HepG2 (cell line): Measurements from ENCODE around the gene HTRA3. TPM values are rescaled to one million over a fixed set of nuclear protein-coding genes. Genes with fewer than 3 reads are reported as not detected.
A peak's percentile ranks its signal among the peaks of the same experiment; 100 is the strongest.

ENCODE experiments used
- ATAC-seq: fragments of 200-7000 bp; cut with Tn5 transposase; 3 replicates; pipeline ENCODE4 v1.9.1; 2020; ENCODE audit warnings: mild to moderate bottlenecking, moderate library complexity
- BruUV-seq: library from RNA; stranded (reverse); fragments of 400-500 nt; replicated peaks from 2 replicates; lab custom pipeline; 2021; lab: Mats Ljungman, UMichigan
- CTCF ChIA-PET: fragments of 300-600 bp; formaldehyde crosslinking; extraction: SDS; loops from one replicate; lab custom pipeline; 2021; ENCODE audit warnings: low total read pairs, inconsistent platforms, low intra/inter-chr PET ratio; lab: Yijun Ruan, JAX
- POLR2A ChIA-PET: fragments of 350-600 bp; sonication (Branson Sonifier 250); formaldehyde crosslinking; loops from one replicate; lab custom pipeline; 2020; ENCODE audit warnings: antibody characterized with exemption, inconsistent platforms; lab: Yijun Ruan, JAX
- DNase-seq: peaks from one replicate; pipeline ENCODE4 v3.0.0-alpha.2; 2015; ENCODE audit warnings: low spot score
- FAIRE-seq: peaks from 3 replicates; lab custom pipeline; 2011; peaks lifted over from hg19 to GRCh38; lab: Jason Lieb, UNC
- H2AFZ ChIP-seq: one replicate; pipeline ENCODE4 v1.6.1; 2011; ENCODE audit warnings: low read length, inconsistent platforms
- H3K27ac ChIP-seq: fragments of 300-600 bp; 3 replicates; pipeline ENCODE4 v1.8.0; 2011; ENCODE audit warnings: mixed run types, mild to moderate bottlenecking, mixed read lengths, low read length, inconsistent platforms; ENCODE audit not compliant: insufficient read depth; ENCODE audit errors: extremely low read length
- H3K27me3 ChIP-seq, 2 experiments: fragments of 200-600 bp in 1 of 2; 2 replicates in 1 of 2; 3 replicates in 1 of 2; pipeline versions ENCODE4 v1.6.0 to v1.8.0; 2011; ENCODE audit warnings: low read length in 2 of 2, mild to moderate bottlenecking in 2 of 2, moderate library complexity in 2 of 2, inconsistent platforms in 1 of 2; ENCODE audit not compliant: insufficient read depth in 2 of 2, control insufficient read depth in 1 of 2
- H3K36me3 ChIP-seq, 2 experiments: fragments of 200-600 bp in 1 of 2; replicated peaks in 1 of 2; 2 replicates in 1 of 2; 3 replicates in 1 of 2; pipeline versions ENCODE4 v1.5.1 to v1.8.0; 2011; ENCODE audit warnings: low read length in 2 of 2, inconsistent platforms in 1 of 2; ENCODE audit not compliant: insufficient read depth in 2 of 2, control insufficient read depth in 1 of 2
- H3K4me1 ChIP-seq: 2 replicates; pipeline ENCODE4 v1.5.1; 2012; ENCODE audit warnings: low read length, inconsistent platforms; ENCODE audit not compliant: insufficient read depth
- H3K4me2 ChIP-seq: 2 replicates; pipeline ENCODE4 v1.6.0; 2011; ENCODE audit warnings: low read depth, low read length, inconsistent platforms
- H3K4me3 ChIP-seq, 3 experiments: fragments of 200-600 bp in 1 of 3; sonication (generic), shearing (Covaris generic) in 1 of 3; replicated peaks in 1 of 3; 2 replicates each; pipeline ENCODE4 v1.5.1; 2011 to 2016; ENCODE audit warnings: low read length in 3 of 3, inconsistent platforms in 2 of 3, low read depth in 2 of 3, mild to moderate bottlenecking in 2 of 3, control low read depth in 1 of 3, mixed read lengths in 1 of 3; ENCODE audit not compliant: insufficient read depth in 1 of 3
- H3K79me2 ChIP-seq: one replicate; pipeline ENCODE4 v1.6.1; 2011; ENCODE audit warnings: low read length, inconsistent platforms; ENCODE audit not compliant: insufficient read depth
- H3K9ac ChIP-seq: 2 replicates; pipeline ENCODE4 v1.6.0; 2011; ENCODE audit warnings: mild to moderate bottlenecking, low read depth, low read length, inconsistent platforms; ENCODE audit not compliant: insufficient read depth
- H3K9me3 ChIP-seq: 2 replicates; pipeline ENCODE4 v1.5.1; 2012; ENCODE audit warnings: mild to moderate bottlenecking, low read length
- H4K20me1 ChIP-seq: 2 replicates; pipeline ENCODE4 v1.6.0; 2011; ENCODE audit warnings: inconsistent platforms, mild to moderate bottlenecking, low read length, moderate library complexity; ENCODE audit not compliant: insufficient read depth
- BHLHE40 ChIP-seq: IDR thresholded peaks from 2 replicates; pipeline ENCODE4 v1.6.1; 2011; ENCODE audit warnings: low read length, improper control_type of control experiment
- HHEX ChIP-seq: IDR thresholded peaks from 2 replicates; pipeline ENCODE4 v1.6.1; 2016; ENCODE audit warnings: control low read depth
- HNF4A ChIP-seq: sonication (generic); formaldehyde crosslinking; IDR thresholded peaks from 2 replicates; pipeline ENCODE4 v1.4.0; 2020; ENCODE audit warnings: missing genetic modification reagents
- ZNF616 ChIP-seq: sonication (generic); formaldehyde crosslinking; IDR thresholded peaks from 2 replicates; pipeline ENCODE4 v1.5.0; 2020; ENCODE audit warnings: low read depth, mild to moderate bottlenecking, missing genetic modification reagents
- WGBS: methylation state at CpG from one replicate; pipeline ENCODE4 v1.1.6; 2017; ENCODE audit warnings: low lambda C conversion rate; 5-methylcytosine and 5-hydroxymethylcytosine counted together
- in situ Hi-C: cut with HindIII; loops from 2 replicates; pipeline ENCODE4 v1.10.0; 2017; ENCODE audit warnings: low pct_unique_long_range_greater_than_20kb; ENCODE audit not compliant: extremely low pct_ligation_motif_present
- intact Hi-C: fragments of 100-400 bp; cut with micrococcal nuclease; formaldehyde crosslinking; loops from one replicate; pipeline ENCODE4 v1.10.0; 2022; ENCODE audit not compliant: unreplicated experiment
- polyA plus RNA-seq, 8 experiments: library from polyadenylated mRNA; depleted of rRNA in 3 of 8; stranded (reverse) in 7 of 8; unstranded in 1 of 8; fragments of >200 nt; fragmentation: Illumina TruSeq in 4 of 8; extraction: Trizol in 4 of 8; gene quantifications; 2 replicates each; pipeline versions ENCODE4 v1.2.1 to v1.2.3, GENCODE V29; 2011 to 2016; ENCODE audit warnings: low read depth in 4 of 8, missing spikeins in 1 of 8, mixed read lengths in 1 of 8; ENCODE audit not compliant: insufficient read depth in 1 of 8
- total RNA-seq, 5 experiments: library from RNA; depleted of rRNA; stranded (reverse); fragments of >200 nt; fragmentation: Illumina TruSeq; extraction: Trizol; gene quantifications; 2 replicates each; pipeline ENCODE4 v1.2.3, GENCODE V29; 2016; ENCODE audit warnings: low read depth in 1 of 5
- TF ChIP-seq, protein P1 (sequence below): IDR thresholded peaks from 2 replicates; pipeline ENCODE4 v1.4.0; 2020; ENCODE audit warnings: mild to moderate bottlenecking, missing genetic modification reagents
- TF ChIP-seq, protein P2 (sequence below): sonication (generic); formaldehyde crosslinking; conservative IDR thresholded peaks from 2 replicates; pipeline ENCODE4 v1.4.0; 2020; ENCODE audit warnings: missing genetic modification reagents

Gene HTRA3
- total and polyA plus RNA-seq, 2 of the 13 experiments (the other 11 are each of a cell fraction or from before 2014, with no cell fraction given): 0.17 TPM; not detected in 1

DNA sequence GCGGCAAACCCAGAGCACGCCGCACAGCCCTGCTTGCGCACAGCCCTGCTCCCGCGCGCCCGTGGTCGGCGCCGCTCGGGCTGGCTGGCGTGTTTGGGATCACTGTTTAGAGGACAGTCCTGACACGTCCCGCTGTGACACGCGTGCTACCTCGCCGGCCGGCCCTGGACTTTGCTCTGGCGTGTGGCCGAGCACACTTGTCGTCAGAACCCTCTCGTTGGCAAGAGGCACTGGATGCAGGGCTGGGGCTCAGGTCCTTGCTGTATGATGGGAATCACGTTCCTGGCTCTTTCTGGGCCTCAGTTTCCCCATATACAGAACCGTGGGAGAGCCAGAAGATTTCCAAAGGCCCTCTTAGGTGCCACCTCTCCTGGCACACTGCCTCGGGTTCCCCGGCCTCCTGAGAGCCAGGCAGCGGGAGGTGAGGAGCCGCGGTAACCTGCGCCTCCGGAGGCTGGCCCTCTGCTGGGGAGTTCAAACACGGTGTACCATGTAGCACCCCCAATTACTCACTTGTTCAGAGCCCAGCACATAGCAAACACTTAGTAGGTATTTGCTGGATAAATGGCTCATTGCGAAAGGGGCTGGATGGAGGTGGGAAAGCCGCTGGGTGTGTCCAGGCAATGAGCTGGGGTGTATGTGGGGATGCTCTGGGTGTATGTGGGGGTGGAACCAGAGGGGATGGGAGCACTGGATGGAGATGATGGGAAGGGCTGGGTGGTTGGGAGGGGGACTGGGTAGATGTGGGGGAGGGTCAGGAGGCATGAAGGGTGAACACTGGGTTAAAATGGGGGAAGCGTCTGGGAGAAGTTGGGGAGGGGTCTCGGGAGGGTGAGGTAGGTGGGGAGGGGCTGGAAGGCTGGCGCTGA lies 76.6 kb downstream of the HTRA3 start:
- H3K27me3 ChIP-seq: peaks cover 7 to 45% of the 10 kb centered on the region in 2 experiments; a peak in 4 of 5 replicates
- in situ Hi-C loops: no loop called here
- no peak overlapping the region for H3K27ac ChIP-seq
- no peaks in the 10 kb centered on the region for H3K9me3 ChIP-seq
- intact Hi-C loops: no loop called here
- no peak overlapping the region for H3K4me2 ChIP-seq
- TF ChIP-seq, protein P1, sequence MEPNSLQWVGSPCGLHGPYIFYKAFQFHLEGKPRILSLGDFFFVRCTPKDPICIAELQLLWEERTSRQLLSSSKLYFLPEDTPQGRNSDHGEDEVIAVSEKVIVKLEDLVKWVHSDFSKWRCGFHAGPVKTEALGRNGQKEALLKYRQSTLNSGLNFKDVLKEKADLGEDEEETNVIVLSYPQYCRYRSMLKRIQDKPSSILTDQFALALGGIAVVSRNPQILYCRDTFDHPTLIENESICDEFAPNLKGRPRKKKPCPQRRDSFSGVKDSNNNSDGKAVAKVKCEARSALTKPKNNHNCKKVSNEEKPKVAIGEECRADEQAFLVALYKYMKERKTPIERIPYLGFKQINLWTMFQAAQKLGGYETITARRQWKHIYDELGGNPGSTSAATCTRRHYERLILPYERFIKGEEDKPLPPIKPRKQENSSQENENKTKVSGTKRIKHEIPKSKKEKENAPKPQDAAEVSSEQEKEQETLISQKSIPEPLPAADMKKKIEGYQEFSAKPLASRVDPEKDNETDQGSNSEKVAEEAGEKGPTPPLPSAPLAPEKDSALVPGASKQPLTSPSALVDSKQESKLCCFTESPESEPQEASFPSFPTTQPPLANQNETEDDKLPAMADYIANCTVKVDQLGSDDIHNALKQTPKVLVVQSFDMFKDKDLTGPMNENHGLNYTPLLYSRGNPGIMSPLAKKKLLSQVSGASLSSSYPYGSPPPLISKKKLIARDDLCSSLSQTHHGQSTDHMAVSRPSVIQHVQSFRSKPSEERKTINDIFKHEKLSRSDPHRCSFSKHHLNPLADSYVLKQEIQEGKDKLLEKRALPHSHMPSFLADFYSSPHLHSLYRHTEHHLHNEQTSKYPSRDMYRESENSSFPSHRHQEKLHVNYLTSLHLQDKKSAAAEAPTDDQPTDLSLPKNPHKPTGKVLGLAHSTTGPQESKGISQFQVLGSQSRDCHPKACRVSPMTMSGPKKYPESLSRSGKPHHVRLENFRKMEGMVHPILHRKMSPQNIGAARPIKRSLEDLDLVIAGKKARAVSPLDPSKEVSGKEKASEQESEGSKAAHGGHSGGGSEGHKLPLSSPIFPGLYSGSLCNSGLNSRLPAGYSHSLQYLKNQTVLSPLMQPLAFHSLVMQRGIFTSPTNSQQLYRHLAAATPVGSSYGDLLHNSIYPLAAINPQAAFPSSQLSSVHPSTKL (CRISPR knock-in tag): no peak
- TF ChIP-seq, protein P2, sequence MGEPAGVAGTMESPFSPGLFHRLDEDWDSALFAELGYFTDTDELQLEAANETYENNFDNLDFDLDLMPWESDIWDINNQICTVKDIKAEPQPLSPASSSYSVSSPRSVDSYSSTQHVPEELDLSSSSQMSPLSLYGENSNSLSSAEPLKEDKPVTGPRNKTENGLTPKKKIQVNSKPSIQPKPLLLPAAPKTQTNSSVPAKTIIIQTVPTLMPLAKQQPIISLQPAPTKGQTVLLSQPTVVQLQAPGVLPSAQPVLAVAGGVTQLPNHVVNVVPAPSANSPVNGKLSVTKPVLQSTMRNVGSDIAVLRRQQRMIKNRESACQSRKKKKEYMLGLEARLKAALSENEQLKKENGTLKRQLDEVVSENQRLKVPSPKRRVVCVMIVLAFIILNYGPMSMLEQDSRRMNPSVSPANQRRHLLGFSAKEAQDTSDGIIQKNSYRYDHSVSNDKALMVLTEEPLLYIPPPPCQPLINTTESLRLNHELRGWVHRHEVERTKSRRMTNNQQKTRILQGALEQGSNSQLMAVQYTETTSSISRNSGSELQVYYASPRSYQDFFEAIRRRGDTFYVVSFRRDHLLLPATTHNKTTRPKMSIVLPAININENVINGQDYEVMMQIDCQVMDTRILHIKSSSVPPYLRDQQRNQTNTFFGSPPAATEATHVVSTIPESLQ (CRISPR knock-in tag): no peak
- TF ChIP-seq HHEX (CRISPR knock-in tag): no peak
- TF ChIP-seq ZNF616 (CRISPR knock-in tag): no peak
- peak; percentile 22; the same call in 1 of the 2 replicates for TF ChIP-seq HNF4A (CRISPR knock-in tag)
- peak; percentile 40; the same call in 1 of the 2 replicates for TF ChIP-seq BHLHE40
- H3K4me3 ChIP-seq: no peak overlapping the region
- H3K36me3 ChIP-seq: no peaks in the 10 kb centered on the region
- no peak for DNase-seq
- no peak overlapping the region for H3K9ac ChIP-seq
- 44% methylated on average over 26 of the region's 39 CpGs for WGBS
- ChIA-PET CTCF (no interaction called here), POLR2A (no interaction called here)
- H2AFZ ChIP-seq: no peak overlapping the region
- ATAC-seq: peak; percentile 21; the same call in 1 of the 3 replicates
- no peaks in the 10 kb centered on the region for H4K20me1 ChIP-seq
- no TSS peak for BruUV-seq
- no peaks in the 10 kb centered on the region for H3K79me2 ChIP-seq
- no peak for FAIRE-seq
- peaks cover 23% of the 10 kb centered on the region for H3K4me1 ChIP-seq
